ENCODE measurements around the gene ZBTB16.

GRCh38 chr11:114195151-114195550 is 135.6 kb downstream of the ZBTB16 start:
- no peak for TF ChIP-seq CTCF (IDR thresholded peaks at IDR 0.05)
- TF ChIP-seq POLR2A (IDR thresholded peaks at IDR 0.05): no peak

Data from uterus (tissue), 2 donors.